ENCODE results near the gene BTNL8.

BTNL8 gene

DNA sequence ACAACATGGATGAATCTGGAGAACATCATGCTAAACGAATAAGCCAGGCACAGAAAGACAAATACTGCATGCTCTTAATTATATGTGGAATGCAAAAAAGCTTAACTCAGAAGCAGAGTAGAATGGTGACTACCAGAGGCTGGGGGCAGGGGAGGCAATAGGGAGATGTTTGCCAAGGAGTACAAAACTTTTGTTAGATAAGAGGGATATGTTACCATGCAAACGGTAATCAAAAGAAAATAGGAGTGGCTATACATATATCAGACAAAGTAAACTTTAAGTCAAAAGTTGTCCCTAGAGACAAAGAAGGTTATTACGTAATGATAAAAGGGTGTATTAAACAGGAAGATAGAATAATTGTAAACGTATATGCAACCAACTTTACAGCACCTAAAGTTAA is 71.9 kb downstream of the BTNL8 start:
- no peak for DNase-seq

DNA sequence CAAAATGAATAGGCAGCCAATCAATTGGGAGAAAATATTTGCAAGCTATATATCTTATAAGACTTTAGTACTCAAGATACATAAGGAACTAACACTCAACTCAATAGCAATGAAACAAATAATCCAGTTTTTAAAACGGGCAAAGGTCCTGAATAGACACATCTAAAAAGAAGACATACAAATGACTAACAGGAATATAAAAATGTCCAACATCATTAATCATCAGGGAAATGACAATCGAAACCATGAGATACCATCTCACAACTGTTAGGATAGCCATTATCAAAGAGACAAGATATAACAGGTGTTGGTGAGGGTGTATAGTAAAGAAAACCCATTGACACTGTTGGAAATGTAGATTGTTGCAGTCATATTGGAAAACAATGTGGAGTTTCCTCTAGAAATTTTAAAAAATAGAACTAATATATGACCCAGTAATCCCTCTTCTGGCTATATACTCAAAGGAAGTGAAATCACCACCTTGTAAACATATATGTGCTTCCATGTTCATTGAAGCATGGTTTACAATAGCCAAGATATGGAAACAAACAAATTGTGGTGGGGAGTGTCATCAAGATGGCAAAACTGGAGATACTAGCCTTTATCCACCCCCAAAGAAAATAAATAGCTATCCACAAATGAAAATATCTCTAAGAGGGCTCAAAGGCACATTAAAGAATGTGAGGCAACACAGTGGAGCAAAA is 75.8 kb downstream of the BTNL8 start:
- DNase-seq: no peak

DNA sequence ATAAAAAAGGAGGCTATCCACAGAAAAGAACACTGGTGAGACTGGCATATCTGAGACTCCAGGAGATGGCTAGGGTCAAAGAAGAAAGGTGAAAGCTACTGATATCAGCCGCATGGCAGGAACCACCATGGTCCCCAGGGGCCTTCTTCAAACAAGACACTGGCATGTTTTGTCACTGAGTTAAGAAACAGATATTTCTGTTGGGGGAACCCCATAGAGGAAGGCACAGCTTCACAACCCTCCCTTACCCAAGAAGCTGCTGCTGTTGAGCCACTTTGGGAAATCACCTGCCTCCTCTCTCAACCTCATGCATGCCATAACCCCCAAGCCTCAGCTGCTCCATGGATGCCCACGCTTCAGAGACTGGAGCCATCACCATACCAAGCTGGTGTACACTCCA is 76.4 kb downstream of the BTNL8 start:
- DNase-seq: no peak

DNA sequence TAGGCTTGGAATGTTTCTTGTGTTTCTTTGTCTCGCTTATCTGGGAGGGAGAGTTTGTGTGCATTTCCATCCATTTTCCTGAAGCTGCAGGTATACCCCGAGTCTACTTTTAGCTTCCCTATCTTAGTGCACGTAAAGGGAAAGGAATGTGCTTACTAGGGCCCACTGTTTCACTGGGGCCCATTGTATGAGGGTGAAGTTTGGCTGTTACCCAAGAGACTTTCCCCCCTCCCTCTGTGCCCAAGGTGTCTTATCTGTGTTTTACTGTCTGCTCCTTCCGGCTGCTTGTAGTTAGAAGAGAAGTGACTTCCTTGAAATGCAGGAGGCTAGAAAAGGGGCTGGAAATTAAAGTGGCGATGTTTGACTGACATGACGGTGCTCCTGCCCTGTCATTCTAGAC is 77.6 kb downstream of the BTNL8 start:
- no peak for DNase-seq

DNA sequence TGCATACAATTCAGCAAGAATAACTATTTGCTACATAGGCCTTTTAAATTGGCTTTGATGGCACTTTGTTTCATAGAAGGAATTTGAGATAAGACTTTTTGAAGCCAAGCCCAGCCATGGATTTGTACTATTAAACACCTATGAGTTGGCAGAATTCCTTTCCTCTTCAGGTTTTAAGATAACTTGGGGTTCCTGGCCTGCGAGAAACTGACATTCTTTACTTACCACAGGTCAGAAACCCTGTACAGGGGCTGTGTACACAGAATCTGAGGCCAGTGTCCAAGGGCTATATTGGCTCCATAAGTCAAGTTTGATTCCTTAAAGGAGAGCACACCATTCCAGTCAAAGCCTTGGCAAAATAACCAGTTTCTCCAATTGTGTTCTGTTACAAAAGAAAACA is 78.9 kb downstream of the BTNL8 start:
- DNase-seq: no peak

DNA sequence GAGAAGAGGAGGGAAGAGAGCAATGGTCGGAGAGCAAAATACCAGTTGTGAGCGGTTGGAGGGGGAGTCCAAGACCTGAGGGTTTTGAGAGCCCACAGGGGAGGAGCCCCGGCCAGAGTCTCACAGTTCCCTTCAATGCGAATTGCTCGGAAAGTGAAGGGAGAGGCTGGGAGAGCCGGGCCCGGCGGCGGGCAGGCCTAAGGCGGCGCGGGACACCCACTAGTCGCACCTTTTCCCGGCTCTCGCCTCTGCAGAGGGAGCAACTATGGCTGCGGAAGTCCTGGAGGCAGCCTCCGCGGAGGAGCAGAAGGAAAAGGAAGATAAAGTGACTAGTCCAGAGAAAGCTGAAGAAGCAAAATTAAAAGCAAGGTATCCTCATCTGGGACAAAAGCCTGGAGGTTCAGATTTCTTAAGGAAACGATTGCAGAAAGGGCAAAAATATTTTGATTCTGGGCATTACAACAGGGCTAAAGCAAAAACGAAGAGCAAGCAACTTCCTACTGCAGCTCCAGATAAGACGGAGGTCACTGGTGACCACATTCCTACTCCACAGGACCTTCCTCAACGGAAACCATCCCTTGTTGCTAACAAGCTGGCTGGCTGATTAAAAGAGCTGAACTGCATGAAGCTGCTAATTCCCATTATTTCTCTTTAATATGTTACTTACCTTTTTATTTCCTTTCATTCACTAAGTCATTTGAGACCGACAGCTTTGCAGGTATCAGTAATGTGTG is 83.2 kb downstream of the BTNL8 start:
- no peak for DNase-seq

DNA sequence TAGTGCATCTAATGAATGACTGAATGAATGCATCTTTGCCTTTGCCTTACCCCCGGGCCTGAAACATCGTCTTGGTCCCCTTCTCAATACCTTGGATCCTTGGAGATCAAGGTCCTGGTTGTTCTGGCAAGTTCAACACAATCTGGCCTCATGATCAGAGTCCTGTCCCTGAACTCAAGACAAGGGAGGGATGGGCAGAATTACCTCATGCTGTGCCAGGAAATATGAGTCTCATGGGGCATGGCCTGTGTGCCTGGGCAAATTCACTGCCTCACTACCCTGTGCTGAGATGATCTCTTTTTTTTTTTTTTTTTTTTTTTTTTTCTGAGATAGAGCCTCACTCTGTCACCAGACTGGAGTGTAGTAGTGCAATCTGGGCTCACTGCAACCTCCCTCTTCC is 89.1 kb downstream of the BTNL8 start:
- no peak for DNase-seq

DNA sequence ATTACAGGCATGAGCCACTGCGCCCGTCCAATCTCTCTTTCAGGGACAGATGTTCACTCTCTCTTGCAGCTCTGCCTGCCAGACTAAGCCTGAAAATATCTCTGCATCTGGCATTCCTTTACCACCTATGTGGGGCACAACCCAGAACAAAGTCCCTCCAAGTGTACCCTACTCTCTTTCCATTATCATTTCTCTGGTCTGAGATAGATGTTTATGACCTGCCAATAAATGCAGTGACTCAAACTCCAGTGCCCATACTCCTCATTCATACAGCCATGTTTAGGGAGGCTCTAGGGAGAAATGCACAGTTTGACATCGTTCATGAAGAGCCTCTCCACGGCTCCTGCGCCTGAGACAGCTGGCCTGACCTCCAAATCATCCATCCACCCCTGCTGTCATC is 89.6 kb downstream of the BTNL8 start, which contains the start of gene BTNL3:
Gene BTNL3, plus strand, starts transcription at position 255 of the 400 bp plus-strand sequence. CDS start 183 bp downstream, outside the sequence.
- no peak for DNase-seq

DNA sequence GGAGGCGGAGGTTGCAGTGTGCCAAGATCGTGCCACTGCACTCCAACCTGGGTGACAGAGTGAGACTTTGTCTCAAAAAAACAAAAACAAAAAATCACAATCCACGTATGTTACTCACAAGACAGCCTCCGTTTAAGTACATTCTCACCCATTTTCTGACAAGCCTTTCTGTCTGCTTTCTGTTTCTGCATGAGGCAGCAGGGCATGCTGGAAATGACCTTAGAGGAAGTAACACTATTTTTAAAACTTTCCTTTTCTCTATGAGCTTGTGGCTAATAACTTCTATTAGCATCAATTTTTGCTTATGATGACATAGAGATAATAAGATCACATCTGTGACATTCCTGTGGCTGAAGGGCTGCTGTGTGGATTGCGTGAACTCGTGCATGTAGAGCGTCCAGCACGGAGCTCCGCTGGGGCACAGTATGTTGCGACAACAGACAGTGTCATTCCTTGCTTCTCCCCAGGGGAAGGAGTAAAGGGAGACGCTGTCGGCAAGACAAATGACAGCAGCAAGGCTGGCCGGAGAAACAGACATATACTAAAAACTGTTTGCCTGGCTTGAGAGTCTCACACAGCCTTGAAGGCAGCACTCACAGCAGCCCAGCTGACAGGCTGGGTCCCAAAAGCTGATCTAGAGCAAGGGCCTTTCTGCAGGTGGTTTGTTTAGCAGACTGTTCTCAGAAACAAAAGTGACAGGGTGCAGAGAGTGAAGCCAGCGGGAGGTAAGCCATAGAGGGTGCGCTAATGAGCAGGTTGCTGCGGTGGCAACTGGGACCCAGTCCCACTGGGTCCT is 91.3 kb downstream of the BTNL8 start:
- DNase-seq: no peak

DNA sequence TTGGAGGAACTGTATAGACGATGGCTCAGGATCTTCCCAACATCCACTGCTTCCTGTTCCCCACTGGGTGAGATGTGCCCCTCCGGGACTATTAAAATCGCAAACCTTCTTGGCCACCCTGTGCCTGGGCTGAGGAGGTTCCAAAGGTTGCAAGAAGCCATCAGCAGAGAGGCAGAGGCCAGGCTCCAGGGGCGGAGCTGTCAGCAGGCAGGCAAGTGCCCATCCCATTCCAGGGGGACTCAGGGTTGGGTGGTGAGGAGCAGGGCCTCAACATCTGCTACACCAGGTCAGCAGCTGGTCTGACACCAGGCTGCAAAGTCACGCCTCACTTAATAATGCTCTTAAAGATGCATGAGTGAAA is 91.9 kb downstream of the BTNL8 start:
- no peak for DNase-seq

Data from fibroblast of upper back skin (primary cell).